ENCODE data around the gene THAP10. TPM values are rescaled to one million over a fixed set of nuclear protein-coding genes. Genes with fewer than 3 reads are reported as not detected.

The THAP10 gene
- total and polyA plus RNA-seq, 3 experiments from 2014 or later: 0.18 to 0.20 TPM; not detected in 1

DNA sequence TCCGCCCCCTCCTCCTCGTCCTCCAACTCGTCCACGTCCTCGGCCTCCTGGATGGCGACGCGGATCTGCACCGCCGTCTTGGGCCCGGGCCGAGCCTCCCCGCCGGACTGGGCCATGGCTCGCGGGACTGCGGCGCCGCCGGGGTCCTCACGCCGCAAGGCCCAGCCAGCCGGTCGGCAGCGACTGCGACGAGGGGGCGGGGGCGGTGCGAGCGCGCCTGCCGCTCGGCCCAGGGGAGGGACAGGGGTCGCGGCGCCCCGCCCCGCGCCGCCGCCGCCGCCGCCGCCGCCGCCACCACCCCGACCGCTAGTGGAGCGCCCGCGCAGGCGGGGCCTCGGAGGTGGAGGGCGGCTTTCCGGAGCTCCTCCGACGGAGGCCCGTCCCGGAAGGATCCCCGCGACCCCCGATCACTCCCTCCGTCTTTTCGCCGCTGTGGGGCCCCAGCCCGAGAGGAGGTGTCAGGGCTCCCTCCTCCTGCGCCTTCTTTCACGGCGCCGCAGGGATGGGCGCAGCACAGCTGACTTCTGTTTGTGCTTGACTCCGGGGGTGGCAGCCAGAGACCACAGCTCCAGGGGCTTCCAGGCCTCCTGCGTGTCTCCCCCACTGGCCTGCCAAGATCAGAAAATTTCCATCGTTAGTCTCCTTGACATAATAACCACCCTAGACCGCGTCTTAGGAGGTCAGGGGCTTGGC, 38.1 kb downstream of the THAP10 start, which contains the start of gene LARP6:
Gene LARP6 (minus strand): TSS at position 185 of the 693 bp plus-strand sequence. CDS start 69 bp downstream, at position 116.
- Mint-ChIP-seq H3K36me3 (no peaks in the 10 kb centered on the region), H3K4me1 (peaks cover 6 to 12% (median 6%) of the 10 kb centered on the region in 3 donors), H3K27ac (peak within 1 kb of the TSS in 2 of 8 donors; percentile 44 to 84), H3K9me3 (no peaks in the 10 kb centered on the region), H3K4me3 (peak within 1 kb of the TSS; percentile 47 to 75 (median 74)), H3K27me3 (peaks cover 38 to 67% of the 10 kb centered on the region in 2 donors)
- Histone ChIP-seq H3K4me3 (ENCODE audit: low read length) (no peak within 1 kb of the TSS), H3K9me3 (ENCODE audit: low read length) (no peaks in the 10 kb centered on the region), H3K27me3 (ENCODE audit: insufficient read depth, low read length, poor library complexity, severe bottlenecking) (peaks cover 10% of the 10 kb centered on the region), H3K27ac (ENCODE audit: low read depth, low read length) (no peak within 1 kb of the TSS), H3K4me1 (ENCODE audit: insufficient read depth, low read length) (no peaks in the 10 kb centered on the region), H3K36me3 (ENCODE audit: insufficient read depth, low read length) (no peaks in the 10 kb centered on the region)
- ChIA-PET POLR2A (no interaction called here), CTCF (no interaction called here)
- peak in 1 of 5 donors; percentile 7 for DNase-seq

DNA sequence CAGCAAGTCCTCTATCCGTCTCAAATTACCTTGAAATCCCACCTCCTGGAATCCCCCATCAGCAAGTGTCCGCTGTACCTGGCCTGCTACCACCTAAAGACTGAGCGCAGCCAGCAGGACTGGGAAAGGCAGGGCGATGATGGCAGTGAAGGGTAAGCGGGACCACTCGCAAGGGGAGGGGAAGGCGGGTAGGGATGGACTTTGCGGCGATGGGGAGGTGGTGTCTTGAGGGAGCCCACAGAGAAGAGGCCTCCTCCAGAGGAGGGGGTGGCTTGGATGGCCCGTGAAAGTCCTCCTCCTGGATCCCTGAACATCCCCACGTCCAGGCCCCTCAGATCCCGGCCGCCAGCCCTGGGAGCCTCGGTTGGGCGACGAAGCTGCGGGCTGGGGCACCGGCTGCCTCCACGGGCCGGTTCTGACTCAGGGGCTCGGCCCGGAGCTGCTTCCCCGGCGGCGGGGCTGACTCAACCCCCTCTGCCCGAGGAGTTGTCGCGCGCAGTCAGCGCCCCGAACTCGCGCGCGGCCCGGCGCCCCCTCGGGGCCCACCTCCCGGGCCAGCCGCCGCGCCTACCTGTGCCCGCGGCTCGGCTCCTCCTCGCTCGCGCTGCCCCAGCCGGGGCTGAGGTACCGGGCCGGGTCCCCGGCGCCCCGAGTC, 38.8 kb downstream of the THAP10 start:
- Histone ChIP-seq H3K4me3 (ENCODE audit: low read length) (no peak overlapping the region), H3K4me1 (ENCODE audit: insufficient read depth, low read length) (no peaks in the 10 kb centered on the region), H3K9me3 (ENCODE audit: low read length) (no peaks in the 10 kb centered on the region), H3K36me3 (ENCODE audit: insufficient read depth, low read length) (no peaks in the 10 kb centered on the region), H3K27ac (ENCODE audit: low read depth, low read length) (no peak overlapping the region), H3K27me3 (ENCODE audit: insufficient read depth, low read length, poor library complexity, severe bottlenecking) (peaks cover 10% of the 10 kb centered on the region)
- no peaks in the 10 kb centered on the region for H3K9me3 Mint-ChIP-seq
- CTCF ChIA-PET: no interaction called here
- POLR2A ChIA-PET: no interaction called here
- H3K4me3 Mint-ChIP-seq: peak overlapping the region; percentile 37 to 66 (median 55)
- H3K36me3 Mint-ChIP-seq: no peaks in the 10 kb centered on the region
- H3K27me3 Mint-ChIP-seq: peaks cover 40 to 65% of the 10 kb centered on the region in 2 donors
- no peak overlapping the region for H3K27ac Mint-ChIP-seq
- no peak for DNase-seq
- peaks cover 6 to 12% (median 6%) of the 10 kb centered on the region in 3 donors for H3K4me1 Mint-ChIP-seq

DNA sequence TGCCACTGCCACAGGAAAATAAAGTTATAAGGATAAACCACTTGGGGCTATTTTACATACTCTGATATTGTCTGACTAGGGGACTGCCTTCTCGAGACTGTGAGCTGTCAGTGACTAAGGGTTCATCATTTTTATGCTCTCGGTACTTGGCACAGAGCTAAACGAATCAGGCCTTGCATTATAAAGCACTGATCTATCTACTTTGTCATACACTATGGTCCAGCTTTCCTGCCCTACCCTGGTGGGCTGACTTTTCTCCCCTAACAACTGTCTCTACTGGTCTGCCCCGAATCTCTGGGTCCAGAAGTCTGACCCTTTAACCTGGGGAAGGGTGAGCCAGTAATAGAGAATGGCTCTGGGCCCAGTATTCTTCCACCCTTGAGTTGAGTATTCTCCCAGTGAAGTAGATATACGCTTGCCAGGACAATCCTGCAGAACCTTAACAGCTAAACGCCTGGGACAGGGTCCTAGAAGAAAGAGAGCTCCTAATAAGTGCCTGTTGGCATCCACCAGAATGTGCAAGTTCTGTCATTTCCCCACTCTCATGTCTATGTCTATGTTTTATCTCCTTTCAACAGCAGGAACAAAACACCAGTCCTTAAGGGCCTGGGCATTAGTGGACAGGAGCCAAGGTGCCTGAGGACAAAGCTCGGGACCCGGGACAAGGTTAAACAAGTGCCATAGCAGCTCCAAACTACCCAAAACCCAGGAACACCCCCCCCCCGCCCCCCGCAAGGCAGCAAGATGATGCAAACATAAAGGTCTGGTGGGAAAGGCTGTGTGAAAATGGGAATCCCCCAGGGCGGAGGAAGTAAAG, 39.5 kb downstream of the THAP10 start:
- Histone ChIP-seq H3K4me1 (ENCODE audit: insufficient read depth, low read length) (no peaks in the 10 kb centered on the region), H3K36me3 (ENCODE audit: insufficient read depth, low read length) (no peaks in the 10 kb centered on the region), H3K27me3 (ENCODE audit: insufficient read depth, low read length, poor library complexity, severe bottlenecking) (peaks cover 10% of the 10 kb centered on the region), H3K9me3 (ENCODE audit: low read length) (no peaks in the 10 kb centered on the region), H3K4me3 (ENCODE audit: low read length) (no peak overlapping the region), H3K27ac (ENCODE audit: low read depth, low read length) (no peak overlapping the region)
- H3K36me3 Mint-ChIP-seq: no peaks in the 10 kb centered on the region
- ChIA-PET POLR2A (no interaction called here), CTCF (no interaction called here)
- H3K4me1 Mint-ChIP-seq: peaks cover 6 to 12% (median 6%) of the 10 kb centered on the region in 3 donors
- H3K4me3 Mint-ChIP-seq: peak overlapping the region; percentile 37 to 66 (median 55)
- peaks cover 46 to 72% of the 10 kb centered on the region in 2 donors for H3K27me3 Mint-ChIP-seq
- DNase-seq: no peak
- H3K27ac Mint-ChIP-seq: peak overlapping the region in 1 of 8 donors; percentile 84
- H3K9me3 Mint-ChIP-seq: no peaks in the 10 kb centered on the region

DNA sequence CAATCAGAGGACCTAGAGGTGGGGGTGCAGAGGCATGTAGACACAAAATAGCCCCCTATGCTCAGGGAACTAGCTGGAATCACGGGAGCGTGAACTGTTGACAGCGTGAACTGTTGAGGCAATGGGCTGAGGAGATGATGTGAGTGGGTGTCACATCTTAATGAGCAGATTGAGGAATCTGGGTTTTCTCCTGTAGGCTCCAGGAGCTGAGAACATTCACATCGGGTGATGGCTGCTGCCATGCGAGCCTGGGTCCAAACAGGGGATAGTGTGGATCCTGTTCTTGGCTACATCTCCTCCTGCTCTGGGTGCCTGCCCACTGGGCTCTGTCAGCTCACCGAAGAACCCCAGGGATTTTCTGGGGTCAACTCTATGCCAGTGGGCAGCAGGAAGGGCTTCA, 40.3 kb downstream of the THAP10 start:
- no peaks in the 10 kb centered on the region for H3K4me1 ChIP-seq (ENCODE audit: insufficient read depth, low read length)
- Mint-ChIP-seq H3K9me3 (no peaks in the 10 kb centered on the region), H3K36me3 (no peaks in the 10 kb centered on the region), H3K27me3 (peaks cover 48 to 78% of the 10 kb centered on the region in 2 donors), H3K4me1 (peaks cover 6 to 12% (median 6%) of the 10 kb centered on the region in 3 donors), H3K27ac (no peak overlapping the region), H3K4me3 (no peak overlapping the region)
- H3K9me3 ChIP-seq (ENCODE audit: low read length): no peaks in the 10 kb centered on the region
- no peak overlapping the region for H3K4me3 ChIP-seq (ENCODE audit: low read length)
- H3K27ac ChIP-seq (ENCODE audit: low read depth, low read length): no peak overlapping the region
- ChIA-PET CTCF (no interaction called here), POLR2A (no interaction called here)
- peaks cover 13% of the 10 kb centered on the region for H3K27me3 ChIP-seq (ENCODE audit: insufficient read depth, low read length, poor library complexity, severe bottlenecking)
- DNase-seq: no peak
- H3K36me3 ChIP-seq (ENCODE audit: insufficient read depth, low read length): no peaks in the 10 kb centered on the region

DNA sequence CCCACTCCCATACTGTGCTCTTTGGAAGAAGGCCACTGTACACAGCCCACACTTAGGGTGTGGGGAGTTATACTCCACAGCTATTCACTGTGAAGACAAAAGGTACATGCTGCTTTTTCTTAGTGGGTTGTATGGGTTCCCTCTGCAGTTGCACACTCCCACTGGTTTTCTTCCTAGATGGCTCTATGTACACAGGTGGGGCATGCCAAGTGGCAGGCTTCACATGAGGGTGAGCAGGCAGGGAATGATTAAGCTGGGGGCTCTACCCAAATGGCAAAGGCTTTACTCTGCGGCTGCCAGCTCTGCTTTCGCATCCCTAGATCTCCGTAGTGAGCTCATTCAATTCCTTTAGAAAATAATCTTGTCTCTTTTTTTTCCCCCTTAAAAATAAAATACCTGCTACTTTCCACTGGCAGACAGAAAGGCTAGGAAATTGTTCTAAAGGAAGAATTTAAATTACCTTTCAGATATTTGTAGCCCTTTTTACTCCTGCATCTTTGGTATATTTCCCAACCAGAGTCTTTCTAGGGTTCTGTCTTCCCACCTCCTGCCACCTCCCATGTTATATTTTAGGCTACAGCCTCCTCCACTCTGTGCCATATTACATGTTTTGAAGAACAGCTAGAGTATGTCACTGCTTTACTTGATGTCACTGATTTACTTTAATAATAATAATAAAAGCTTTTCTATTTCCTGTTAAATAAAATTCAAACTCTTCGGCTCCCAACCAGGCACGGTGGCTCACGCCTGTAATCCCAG, 46.5 kb downstream of the THAP10 start:
- CTCF ChIA-PET: no interaction called here
- H3K4me1 Mint-ChIP-seq: no peaks in the 10 kb centered on the region
- H3K27ac Mint-ChIP-seq: no peak overlapping the region
- no peak overlapping the region for H3K27ac ChIP-seq (ENCODE audit: low read depth, low read length)
- H3K4me3 Mint-ChIP-seq: no peak overlapping the region
- H3K27me3 ChIP-seq (ENCODE audit: insufficient read depth, low read length, poor library complexity, severe bottlenecking): peaks cover 9% of the 10 kb centered on the region
- H3K9me3 Mint-ChIP-seq: no peaks in the 10 kb centered on the region
- no peaks in the 10 kb centered on the region for H3K36me3 ChIP-seq (ENCODE audit: insufficient read depth, low read length)
- H3K4me3 ChIP-seq (ENCODE audit: low read length): no peak overlapping the region
- H3K4me1 ChIP-seq (ENCODE audit: insufficient read depth, low read length): no peaks in the 10 kb centered on the region
- POLR2A ChIA-PET: no interaction called here
- H3K27me3 Mint-ChIP-seq: peaks cover 26 to 57% of the 10 kb centered on the region in 2 donors
- no peaks in the 10 kb centered on the region for H3K9me3 ChIP-seq (ENCODE audit: low read length)
- no peaks in the 10 kb centered on the region for H3K36me3 Mint-ChIP-seq
- DNase-seq: no peak

DNA sequence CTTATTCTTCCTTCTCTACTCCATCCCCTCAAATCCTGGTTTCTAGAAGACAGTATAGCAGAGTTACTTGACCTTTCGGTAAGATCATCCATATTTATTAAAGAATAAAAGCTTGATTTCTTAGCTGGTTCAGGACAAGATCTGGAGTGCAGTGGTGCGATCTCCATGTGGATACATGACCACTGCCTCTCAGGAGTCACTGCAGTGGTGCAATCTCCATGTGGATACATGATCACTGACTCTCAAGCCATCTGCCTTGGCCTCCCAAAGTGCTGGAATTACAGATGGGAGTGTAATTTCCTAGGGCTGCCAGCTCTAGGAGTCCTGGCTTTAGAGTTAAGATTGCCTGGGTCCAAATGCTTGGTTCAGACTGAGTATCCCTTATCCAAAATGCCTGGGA, 54.8 kb downstream of the THAP10 start:
- Histone ChIP-seq H3K27ac (ENCODE audit: low read depth, low read length) (no peak overlapping the region), H3K36me3 (ENCODE audit: insufficient read depth, low read length) (no peaks in the 10 kb centered on the region), H3K4me3 (ENCODE audit: low read length) (no peak overlapping the region), H3K4me1 (ENCODE audit: insufficient read depth, low read length) (no peaks in the 10 kb centered on the region), H3K9me3 (ENCODE audit: low read length) (no peaks in the 10 kb centered on the region), H3K27me3 (ENCODE audit: insufficient read depth, low read length, poor library complexity, severe bottlenecking) (no peaks in the 10 kb centered on the region)
- DNase-seq: no peak
- CTCF ChIA-PET: no interaction called here
- POLR2A ChIA-PET: no interaction called here
- H3K4me3 Mint-ChIP-seq: no peak overlapping the region
- H3K9me3 Mint-ChIP-seq: no peaks in the 10 kb centered on the region
- H3K27me3 Mint-ChIP-seq: peaks cover 8 to 11% of the 10 kb centered on the region in 2 donors
- H3K36me3 Mint-ChIP-seq: no peaks in the 10 kb centered on the region
- no peaks in the 10 kb centered on the region for H3K4me1 Mint-ChIP-seq
- no peak overlapping the region for H3K27ac Mint-ChIP-seq

DNA sequence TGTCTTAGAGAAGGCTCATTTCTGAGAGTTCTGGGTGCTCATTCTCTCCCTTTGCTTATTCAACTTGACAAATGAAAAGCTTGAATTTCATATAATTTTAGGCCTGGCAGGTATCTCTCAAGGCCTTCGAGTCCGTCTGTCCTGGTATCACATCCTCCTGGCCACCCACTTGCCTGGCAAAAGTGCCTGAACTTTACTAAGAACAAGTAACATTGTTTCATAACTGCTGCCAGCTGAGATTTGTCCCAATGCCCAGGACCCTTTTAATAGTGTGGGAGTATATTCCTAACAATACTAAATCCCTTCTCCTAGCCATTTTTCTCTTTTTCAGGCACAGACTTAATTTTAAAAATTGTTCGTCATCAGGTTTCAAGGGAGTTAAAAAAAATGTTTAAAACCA, 56.4 kb downstream of the THAP10 start:
- no peaks in the 10 kb centered on the region for H3K27me3 ChIP-seq (ENCODE audit: insufficient read depth, low read length, poor library complexity, severe bottlenecking)
- no peaks in the 10 kb centered on the region for H3K36me3 Mint-ChIP-seq
- H3K4me1 ChIP-seq (ENCODE audit: insufficient read depth, low read length): no peaks in the 10 kb centered on the region
- no peaks in the 10 kb centered on the region for H3K9me3 ChIP-seq (ENCODE audit: low read length)
- H3K4me1 Mint-ChIP-seq: no peaks in the 10 kb centered on the region
- ChIA-PET CTCF (interaction anchor here (1.1 kb wide), 1 partner anchor 11 kb away, joined by 4 read pairs; no protein-coding TSS in a partner anchor), POLR2A (no interaction called here)
- no peak overlapping the region for H3K27ac Mint-ChIP-seq
- no peak overlapping the region for H3K4me3 Mint-ChIP-seq
- H3K4me3 ChIP-seq (ENCODE audit: low read length): no peak overlapping the region
- H3K27me3 Mint-ChIP-seq: peaks cover 5 to 14% of the 10 kb centered on the region in 2 donors
- H3K9me3 Mint-ChIP-seq: no peaks in the 10 kb centered on the region
- H3K36me3 ChIP-seq (ENCODE audit: insufficient read depth, low read length): no peaks in the 10 kb centered on the region
- no peak for DNase-seq
- no peak overlapping the region for H3K27ac ChIP-seq (ENCODE audit: low read depth, low read length)
